ENCODE measurements around the gene RAB3IL1. TPM values are rescaled to one million over a fixed set of nuclear protein-coding genes. Genes with fewer than 3 reads are reported as not detected.
"Not testable (repeated sequence)": the region's sequence is repeated elsewhere in the genome, so short reads cannot be mapped to it uniquely, and the experiment has no call there.

RAB3IL1 gene
- total RNA-seq, 1 experiment from 2014 or later: 0.77 TPM

GRCh38 chr11:61956191-61957020 lies 39.0 kb upstream of the RAB3IL1 start:
- Histone ChIP-seq H3K36me3 (no peaks in the 10 kb centered on the region), H3K4me1 (no peaks in the 10 kb centered on the region), H3K9me3 (replicated peaks) (no peaks in the 10 kb centered on the region), H3K27ac (no peak overlapping the region), H3K27me3 (no peaks in the 10 kb centered on the region), H3K4me3 (no peak overlapping the region)
- no peak for DNase-seq

GRCh38 chr11:61955422-61956135 lies 38.2 kb upstream of the RAB3IL1 start:
- H3K36me3 ChIP-seq: no peaks in the 10 kb centered on the region
- H3K27ac ChIP-seq: no peak overlapping the region
- H3K4me3 ChIP-seq: no peak overlapping the region
- DNase-seq: no peak
- H3K27me3 ChIP-seq: no peaks in the 10 kb centered on the region
- no peaks in the 10 kb centered on the region for H3K9me3 ChIP-seq (replicated peaks)
- H3K4me1 ChIP-seq: no peaks in the 10 kb centered on the region

- Histone ChIP-seq H3K27ac (no peak overlapping the region), H3K27me3 (no peaks in the 10 kb centered on the region), H3K36me3 (no peaks in the 10 kb centered on the region), H3K4me3 (no peak overlapping the region), H3K9me3 (replicated peaks) (no peaks in the 10 kb centered on the region), H3K4me1 (no peaks in the 10 kb centered on the region)
- peak; percentile 22 to 41 for DNase-seq
These were observed 37.6 kb upstream of the RAB3IL1 start for GRCh38 chr11:61954851-61955421.

GRCh38 chr11:61954106-61954850 lies 36.9 kb upstream of the RAB3IL1 start:
- no peaks in the 10 kb centered on the region for H3K36me3 ChIP-seq
- H3K4me3 ChIP-seq: no peak overlapping the region
- no peaks in the 10 kb centered on the region for H3K9me3 ChIP-seq (replicated peaks)
- no peak for DNase-seq
- no peaks in the 10 kb centered on the region for H3K27me3 ChIP-seq
- H3K27ac ChIP-seq: no peak overlapping the region
- H3K4me1 ChIP-seq: no peaks in the 10 kb centered on the region

GRCh38 chr11:61953632-61954031 lies 36.3 kb upstream of the RAB3IL1 start:
- DNase-seq, H3K4me3 ChIP-seq: not testable (repeated sequence)

GRCh38 chr11:61952882-61953281 lies 35.5 kb upstream of the RAB3IL1 start:
- no peaks in the 10 kb centered on the region for H3K9me3 ChIP-seq (replicated peaks)
- H3K36me3 ChIP-seq: no peaks in the 10 kb centered on the region
- DNase-seq: no peak
- no peak overlapping the region for H3K4me3 ChIP-seq
- H3K27ac ChIP-seq: no peak overlapping the region
- no peaks in the 10 kb centered on the region for H3K27me3 ChIP-seq
- no peaks in the 10 kb centered on the region for H3K4me1 ChIP-seq

More at GRCh38 chr11:61953632-61954031, 36.3 kb upstream of the RAB3IL1 start:
- not testable (repeated sequence) for H3K4me1 ChIP-seq; H3K9me3 ChIP-seq (replicated peaks); H3K36me3 ChIP-seq; H3K27me3 ChIP-seq; H3K27ac ChIP-seq

- no peaks in the 10 kb centered on the region for H3K36me3 ChIP-seq
These were observed 34.2 kb upstream of the RAB3IL1 start for GRCh38 chr11:61951484-61952135.

GRCh38 chr11:61950035-61950547 lies 32.7 kb upstream of the RAB3IL1 start, which contains the start of gene BEST1:
Gene BEST1 (plus strand): TSS chr11:61950351. CDS start chr11:61951807, 1,456 bp downstream.
- no peak for DNase-seq
- Histone ChIP-seq H3K27ac (no peak within 1 kb of the TSS; the same call in 1 of the 2 replicates), H3K4me3 (no peak within 1 kb of the TSS), H3K4me1 (no peaks in the 10 kb centered on the region), H3K27me3 (no peaks in the 10 kb centered on the region), H3K36me3 (no peaks in the 10 kb centered on the region), H3K9me3 (replicated peaks) (no peaks in the 10 kb centered on the region)

More at GRCh38 chr11:61951484-61952135, 34.2 kb upstream of the RAB3IL1 start:
- Histone ChIP-seq H3K27ac (no peak overlapping the region), H3K27me3 (no peaks in the 10 kb centered on the region), H3K4me1 (no peaks in the 10 kb centered on the region), H3K4me3 (no peak overlapping the region), H3K9me3 (replicated peaks) (no peaks in the 10 kb centered on the region)
- DNase-seq: no peak

- Histone ChIP-seq H3K27me3 (no peaks in the 10 kb centered on the region), H3K9me3 (replicated peaks) (no peaks in the 10 kb centered on the region), H3K27ac (no peak overlapping the region; the same call in 1 of the 2 replicates), H3K36me3 (no peaks in the 10 kb centered on the region), H3K4me1 (no peaks in the 10 kb centered on the region), H3K4me3 (no peak overlapping the region)
- DNase-seq: peak; percentile 75 to 87
These were observed 32.0 kb upstream of the RAB3IL1 start for GRCh38 chr11:61949169-61950034.

- no peak for DNase-seq
- no peaks in the 10 kb centered on the region for H3K36me3 ChIP-seq
- H3K4me1 ChIP-seq: no peaks in the 10 kb centered on the region
- H3K27ac ChIP-seq: no peak overlapping the region
- no peak overlapping the region for H3K4me3 ChIP-seq
- H3K27me3 ChIP-seq: no peaks in the 10 kb centered on the region
- H3K9me3 ChIP-seq (replicated peaks): no peaks in the 10 kb centered on the region
These were observed 31.1 kb upstream of the RAB3IL1 start for GRCh38 chr11:61948505-61948904.

- no peaks in the 10 kb centered on the region for H3K9me3 ChIP-seq (replicated peaks)
- no peaks in the 10 kb centered on the region for H3K27me3 ChIP-seq
- no peak overlapping the region for H3K27ac ChIP-seq
- DNase-seq: peak; percentile 85 to 90
- H3K36me3 ChIP-seq: no peaks in the 10 kb centered on the region
- H3K4me3 ChIP-seq: no peak overlapping the region
- H3K4me1 ChIP-seq: no peaks in the 10 kb centered on the region
These were observed 30.3 kb upstream of the RAB3IL1 start for GRCh38 chr11:61947486-61948210.

GRCh38 chr11:61946894-61947293 lies 29.5 kb upstream of the RAB3IL1 start:
- H3K9me3 ChIP-seq (replicated peaks): no peaks in the 10 kb centered on the region
- no peak overlapping the region for H3K4me3 ChIP-seq
- H3K27me3 ChIP-seq: no peaks in the 10 kb centered on the region
- H3K36me3 ChIP-seq: no peaks in the 10 kb centered on the region
- H3K27ac ChIP-seq: no peak overlapping the region
- no peaks in the 10 kb centered on the region for H3K4me1 ChIP-seq
- DNase-seq: no peak

- H3K27ac ChIP-seq: no peak overlapping the region
- no peaks in the 10 kb centered on the region for H3K4me1 ChIP-seq
- no peak overlapping the region for H3K4me3 ChIP-seq
- H3K9me3 ChIP-seq (replicated peaks): no peaks in the 10 kb centered on the region
- no peaks in the 10 kb centered on the region for H3K27me3 ChIP-seq
- DNase-seq: no peak
- H3K36me3 ChIP-seq: no peaks in the 10 kb centered on the region
These were observed 27.8 kb upstream of the RAB3IL1 start for GRCh38 chr11:61945191-61945590.
